Neural cell (in vitro differentiated cells): ENCODE data around the gene CCDC9. TPM values are rescaled to one million over a fixed set of nuclear protein-coding genes. Genes with fewer than 3 reads are reported as not detected.

Experiments used
- H2AFZ ChIP-seq: fragments of 200-600, 300-800 bp; sonication (generic), shearing (Covaris generic); 2 replicates; pipeline ENCODE4 v1.6.0; 2014; ENCODE audit warnings: low read depth, mild to moderate bottlenecking, antibody characterized with exemption, low read length, moderate library complexity
- H3F3A ChIP-seq: fragments of 200-600 bp; shearing (Covaris generic); 2 replicates; pipeline ENCODE4 v1.6.1; 2016; ENCODE audit warnings: mild to moderate bottlenecking, moderate library complexity, mixed read lengths, antibody characterized with exemption, low read length; ENCODE audit not compliant: insufficient read depth, poor library complexity, severe bottlenecking
- H3K27ac ChIP-seq: fragments of 200-600, 300-800 bp; sonication (generic), shearing (Covaris generic); 2 replicates; pipeline ENCODE4 v1.5.1; 2014; ENCODE audit warnings: mild to moderate bottlenecking, low read length, moderate library complexity
- H3K27me3 ChIP-seq: fragments of 300-800, 200-600 bp; sonication (generic), shearing (Covaris generic); 2 replicates; pipeline ENCODE4 v1.6.0; 2014; ENCODE audit warnings: mild to moderate bottlenecking, low read depth, low read length, moderate library complexity; ENCODE audit not compliant: insufficient read depth
- H3K36me3 ChIP-seq: fragments of 300-800, 200-600 bp; sonication (generic), shearing (Covaris generic); 2 replicates; pipeline ENCODE4 v1.5.1; 2014; ENCODE audit warnings: mild to moderate bottlenecking, antibody characterized with exemption, low read length, moderate library complexity; ENCODE audit not compliant: insufficient read depth
- H3K4me2 ChIP-seq: fragments of 300-800, 200-600 bp; sonication (generic), shearing (Covaris generic); 2 replicates; pipeline ENCODE4 v1.6.0; 2014; ENCODE audit warnings: mild to moderate bottlenecking, low read length
- H3K4me3 ChIP-seq: fragments of 300-800, 200-600 bp; sonication (generic), shearing (Covaris generic); 2 replicates; pipeline ENCODE4 v1.5.1; 2014; ENCODE audit warnings: mild to moderate bottlenecking, low read length, moderate library complexity
- H3K79me2 ChIP-seq: fragments of 200-600 bp; shearing (Covaris generic); replicated peaks from 2 replicates; pipeline ENCODE4 v1.6.0; 2014; ENCODE audit warnings: mild to moderate bottlenecking, low read length, moderate library complexity; ENCODE audit not compliant: insufficient read depth
- H3K9ac ChIP-seq: fragments of 300-800, 200-600 bp; sonication (generic), shearing (Covaris generic); 2 replicates; pipeline ENCODE4 v1.6.1; 2016; ENCODE audit warnings: mild to moderate bottlenecking, low read length, mixed read lengths
- H3K9me2 ChIP-seq: fragments of 200-600 bp; shearing (Covaris generic); 2 replicates; pipeline ENCODE4 v1.6.1; 2016; ENCODE audit warnings: mild to moderate bottlenecking, low read length, mixed read lengths; ENCODE audit not compliant: insufficient read depth
- H3K9me3 ChIP-seq: fragments of 200-600, 300-800 bp; sonication (generic), shearing (Covaris generic); 2 replicates; pipeline ENCODE4 v1.6.1; 2016; ENCODE audit warnings: mild to moderate bottlenecking, mixed run types, low read length, moderate library complexity, mixed read lengths
- H4K20me1 ChIP-seq: fragments of 200-600 bp; shearing (Covaris generic); 2 replicates; pipeline ENCODE4 v1.6.1; 2016; ENCODE audit warnings: mild to moderate bottlenecking, mixed run types; ENCODE audit not compliant: insufficient read depth
- CTCF ChIP-seq: fragments of 450-650 bp; IDR thresholded peaks from 2 replicates; pipeline ENCODE4 v1.5.1; 2014; ENCODE audit warnings: antibody characterized with exemption, mild to moderate bottlenecking, moderate library complexity; ENCODE audit not compliant: poor library complexity, severe bottlenecking
- EP300 ChIP-seq: fragments of 450-650 bp; conservative IDR thresholded peaks from 2 replicates; pipeline ENCODE4 v1.6.1; 2014; ENCODE audit warnings: antibody characterized with exemption, mild to moderate bottlenecking, moderate library complexity; ENCODE audit not compliant: poor library complexity, severe bottlenecking
- EZH2 ChIP-seq: fragments of 200-600, 300-800 bp; shearing (Covaris generic), sonication (generic); IDR thresholded peaks from 2 replicates; pipeline ENCODE4 v1.6.1; 2014; ENCODE audit warnings: antibody characterized with exemption, low read length, borderline replicate concordance, mild to moderate bottlenecking; ENCODE audit not compliant: insufficient read depth, poor library complexity, severe bottlenecking
- MXI1 ChIP-seq: fragments of 450-650 bp; conservative IDR thresholded peaks from 2 replicates; pipeline ENCODE4 v1.6.1; 2014; ENCODE audit warnings: antibody characterized with exemption, mild to moderate bottlenecking; ENCODE audit not compliant: poor library complexity, severe bottlenecking
- POLR2AphosphoS5 ChIP-seq: IDR thresholded peaks from 2 replicates; pipeline ENCODE4 v1.6.1; 2012
- RAD21 ChIP-seq: fragments of 450-650 bp; conservative IDR thresholded peaks from 2 replicates; pipeline ENCODE4 v1.6.1; 2014; ENCODE audit warnings: antibody characterized with exemption, mild to moderate bottlenecking, moderate library complexity
- REST ChIP-seq: IDR thresholded peaks from 2 replicates; pipeline ENCODE4 v1.6.1; 2012; ENCODE audit warnings: borderline replicate concordance
- SMC3 ChIP-seq: fragments of 450-650 bp; conservative IDR thresholded peaks from 2 replicates; pipeline ENCODE4 v1.6.1; 2014; ENCODE audit warnings: antibody characterized with exemption, mild to moderate bottlenecking, moderate library complexity; ENCODE audit not compliant: poor library complexity
- TAF1 ChIP-seq: IDR thresholded peaks from 2 replicates; pipeline ENCODE4 v1.6.1; 2012; ENCODE audit warnings: low read depth
- polyA plus RNA-seq: library from polyadenylated mRNA; depleted of rRNA; stranded (reverse); fragments of >200 nt; gene quantifications from 2 replicates; pipeline ENCODE4 v1.2.3, GENCODE V29; 2014

Gene CCDC9
- polyA plus RNA-seq, 1 donor from 2014 or later: 2.1 TPM

- H3K27ac ChIP-seq: peak overlapping the region; percentile 55
- no peaks in the 10 kb centered on the region for H3K79me2 ChIP-seq
These were observed 26.0 kb upstream of the CCDC9 start for GRCh38 chr19:47230054-47230920.

GRCh38 chr19:47230921-47231214 is 25.5 kb upstream of the CCDC9 start, which contains the start of gene BBC3:
TSS of gene BBC3 (minus strand) at chr19:47231199. CDS start at chr19:47228431, 2,768 bp downstream.
- Histone ChIP-seq H3K9me3 (no peaks in the 10 kb centered on the region), H3K27ac (peak within 1 kb of the TSS; percentile 68), H3K79me2 (no peaks in the 10 kb centered on the region), H3K4me3 (peak within 1 kb of the TSS; percentile 92), H3K27me3 (no peaks in the 10 kb centered on the region), H3K4me2 (peak within 1 kb of the TSS; percentile 19), H4K20me1 (no peaks in the 10 kb centered on the region), H3K36me3 (no peaks in the 10 kb centered on the region), H3K9ac (peak within 1 kb of the TSS; percentile 84), H2AFZ (peak within 1 kb of the TSS; percentile 51), H3K9me2 (no peaks in the 10 kb centered on the region), H3F3A (no peaks in the 10 kb centered on the region)
- peak; percentile 37 for TF ChIP-seq POLR2AphosphoS5
- TF ChIP-seq TAF1: no peak

More at GRCh38 chr19:47230054-47230920, 26.0 kb upstream of the CCDC9 start:
- Histone ChIP-seq H3K4me3 (peak overlapping the region; percentile 92), H4K20me1 (no peaks in the 10 kb centered on the region), H3F3A (no peaks in the 10 kb centered on the region), H2AFZ (no peak overlapping the region), H3K9me3 (no peaks in the 10 kb centered on the region), H3K27me3 (no peaks in the 10 kb centered on the region), H3K4me2 (peak overlapping the region; percentile 19), H3K9me2 (no peaks in the 10 kb centered on the region), H3K36me3 (no peaks in the 10 kb centered on the region), H3K9ac (peak overlapping the region; percentile 84)
- no peak for TF ChIP-seq TAF1
- peak; percentile 26 for TF ChIP-seq EP300
- peak; percentile 5 for TF ChIP-seq POLR2AphosphoS5
- TF ChIP-seq RAD21: no peak
- TF ChIP-seq MXI1: peak; percentile 21
- TF ChIP-seq EZH2: no peak
- no peak for TF ChIP-seq REST
- TF ChIP-seq SMC3: peak; percentile 61
- TF ChIP-seq CTCF: peak; percentile 75
